Upper lobe of left lung (tissue), 6 donors: ENCODE measurements around the gene MED22. TPM values are rescaled to one million over a fixed set of nuclear protein-coding genes. Genes with fewer than 3 reads are reported as not detected.
"Not testable (repeated sequence)": the region's sequence is repeated elsewhere in the genome, so short reads cannot be mapped to it uniquely, and the experiment has no call there.

Experiments
- ATAC-seq, 2 donors: fragments of 200-7000 bp; cut with Tn5 transposase; one replicate each; pipeline ENCODE4 v1.9.1; 2022; ENCODE audit warnings: mild to moderate bottlenecking in 2 of 2, moderate library complexity in 2 of 2; ENCODE audit not compliant: low FRiP score in 2 of 2
- DNase-seq, 2 donors: peaks; one replicate each; pipeline ENCODE4 v3.0.0-alpha.2; 2019 to 2020
- H3K27ac ChIP-seq, 4 donors: fragments of 200-600 bp; sonication (generic); one replicate each; pipeline ENCODE4 v1.5.1; 2016 to 2019
- H3K27me3 ChIP-seq, 4 donors: fragments of 200-600 bp; sonication (generic); one replicate each; pipeline ENCODE4 v1.5.1; 2017 to 2019
- H3K36me3 ChIP-seq, 4 donors: fragments of 200-600 bp; sonication (generic); one replicate each; pipeline ENCODE4 v1.5.1; 2016 to 2019
- H3K4me1 ChIP-seq, 4 donors: fragments of 200-600 bp; sonication (generic); one replicate each; pipeline ENCODE4 v1.5.1; 2018 to 2019
- H3K4me3 ChIP-seq, 4 donors: fragments of 200-600 bp; sonication (generic); one replicate each; pipeline ENCODE4 v1.5.1; 2017 to 2019; ENCODE audit warnings: mild to moderate bottlenecking in 2 of 4, moderate library complexity in 1 of 4
- H3K9me3 ChIP-seq, 4 donors: fragments of 200-600 bp; sonication (generic); one replicate each; pipeline ENCODE4 v1.5.1; 2018 to 2019
- EP300 ChIP-seq, 4 donors: sonication (generic); formaldehyde crosslinking; IDR thresholded peaks; one replicate each; pipeline ENCODE4 v1.5.1; 2017; ENCODE audit warnings: antibody characterized with exemption in 4 of 4, control low read depth in 2 of 4
- POLR2A ChIP-seq, 4 donors: fragments of 450-650 bp; IDR thresholded peaks; one replicate each; pipeline ENCODE4 v1.5.1; 2016 to 2017; ENCODE audit warnings: antibody characterized with exemption in 4 of 4, mild to moderate bottlenecking in 2 of 4
- POLR2AphosphoS5 ChIP-seq, 2 donors: sonication (generic); formaldehyde crosslinking; IDR thresholded peaks; one replicate each; pipeline ENCODE4 v1.5.1; 2017; ENCODE audit warnings: antibody characterized with exemption in 2 of 2
- WGBS, 2 donors: methylation state at CpG; one replicate each; pipeline ENCODE4 v1.1.5; 2017 to 2018; 5-methylcytosine and 5-hydroxymethylcytosine counted together
- total RNA-seq, 6 donors: library from RNA; depleted of rRNA in 4 of 6; stranded (reverse); fragments of >200 nt in 4 of 6; gene quantifications; one replicate each; pipeline versions ENCODE4 v1.1.0 to v1.2.1, GENCODE V29; 2016 to 2021
- TF ChIP-seq, protein P1 (sequence below), 6 experiments: fragments of 450-650 bp in 4 of 6; fragments of 200-600 bp in 2 of 6; sonication (generic) in 2 of 6; IDR thresholded peaks; one replicate each; pipeline ENCODE4 v1.5.1; 2016 to 2019; ENCODE audit warnings: antibody characterized with exemption in 6 of 6
- donor health status: DM: no; HTN: no; CAD: no; lungs with moderate emphysema.
- donor health status: DM: no; HTN: yes; CAD: no; lungs with severe emphysema.

MED22 gene
- total RNA-seq, 6 donors from 2014 or later = 28.1 to 41.0 (median 30.5) TPM

DNA sequence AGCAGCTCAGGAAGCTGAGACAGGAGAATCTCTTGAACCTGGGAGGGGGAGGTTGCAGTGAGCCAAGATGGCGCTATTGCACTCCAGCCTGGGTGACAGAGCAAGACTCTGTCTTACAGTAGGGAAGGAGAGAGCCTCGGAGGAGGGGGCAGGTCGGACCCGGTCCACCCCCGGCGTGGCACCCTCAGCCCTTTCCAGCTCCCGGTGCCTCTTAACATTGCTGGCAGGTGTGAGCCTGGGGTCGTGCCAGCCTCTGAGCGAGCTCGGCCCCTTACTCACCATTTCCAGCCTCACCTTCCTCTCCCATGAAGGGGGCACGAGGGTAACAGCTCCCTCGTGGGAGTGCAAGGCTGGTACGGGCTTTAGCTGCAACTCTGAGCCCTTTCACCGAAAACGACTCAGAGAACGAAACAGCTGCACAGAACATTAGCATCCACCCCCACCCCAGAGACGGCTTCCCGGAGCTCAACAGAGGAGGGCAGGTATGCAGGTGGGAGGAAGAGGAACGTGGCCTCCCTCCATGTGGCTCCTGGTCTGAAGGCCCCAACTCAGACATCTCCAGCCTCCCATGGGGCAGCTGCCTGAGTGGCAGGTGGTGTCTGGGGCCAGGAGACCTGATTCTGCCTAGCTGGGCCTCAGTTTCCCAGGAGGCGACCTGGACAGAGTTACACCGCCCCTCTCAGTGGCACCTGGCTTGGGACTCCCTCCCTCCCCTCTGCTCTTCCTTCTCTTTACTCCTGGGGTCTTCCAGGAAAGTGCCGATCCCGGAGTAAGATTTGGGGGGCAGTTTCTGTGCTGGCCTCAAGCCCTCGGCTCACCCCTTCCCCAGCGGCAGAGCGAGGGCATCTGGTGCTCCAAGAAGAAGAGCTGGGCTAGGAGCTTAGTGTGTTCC is 44.4 kb downstream of the MED22 start:
- 84 to 91% methylated on average over 6 to 23 of the region's 26 CpGs for WGBS, 2 donors
- no peak for DNase-seq
- TF ChIP-seq EP300 (IDR thresholded peaks at IDR 0.05) (no peak), POLR2AphosphoS5 (IDR thresholded peaks at IDR 0.05) (no peak), POLR2A (IDR thresholded peaks at IDR 0.05) (no peak)
- TF ChIP-seq, protein P1, sequence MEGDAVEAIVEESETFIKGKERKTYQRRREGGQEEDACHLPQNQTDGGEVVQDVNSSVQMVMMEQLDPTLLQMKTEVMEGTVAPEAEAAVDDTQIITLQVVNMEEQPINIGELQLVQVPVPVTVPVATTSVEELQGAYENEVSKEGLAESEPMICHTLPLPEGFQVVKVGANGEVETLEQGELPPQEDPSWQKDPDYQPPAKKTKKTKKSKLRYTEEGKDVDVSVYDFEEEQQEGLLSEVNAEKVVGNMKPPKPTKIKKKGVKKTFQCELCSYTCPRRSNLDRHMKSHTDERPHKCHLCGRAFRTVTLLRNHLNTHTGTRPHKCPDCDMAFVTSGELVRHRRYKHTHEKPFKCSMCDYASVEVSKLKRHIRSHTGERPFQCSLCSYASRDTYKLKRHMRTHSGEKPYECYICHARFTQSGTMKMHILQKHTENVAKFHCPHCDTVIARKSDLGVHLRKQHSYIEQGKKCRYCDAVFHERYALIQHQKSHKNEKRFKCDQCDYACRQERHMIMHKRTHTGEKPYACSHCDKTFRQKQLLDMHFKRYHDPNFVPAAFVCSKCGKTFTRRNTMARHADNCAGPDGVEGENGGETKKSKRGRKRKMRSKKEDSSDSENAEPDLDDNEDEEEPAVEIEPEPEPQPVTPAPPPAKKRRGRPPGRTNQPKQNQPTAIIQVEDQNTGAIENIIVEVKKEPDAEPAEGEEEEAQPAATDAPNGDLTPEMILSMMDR (IDR thresholded peaks at IDR 0.05) = no peak

DNA sequence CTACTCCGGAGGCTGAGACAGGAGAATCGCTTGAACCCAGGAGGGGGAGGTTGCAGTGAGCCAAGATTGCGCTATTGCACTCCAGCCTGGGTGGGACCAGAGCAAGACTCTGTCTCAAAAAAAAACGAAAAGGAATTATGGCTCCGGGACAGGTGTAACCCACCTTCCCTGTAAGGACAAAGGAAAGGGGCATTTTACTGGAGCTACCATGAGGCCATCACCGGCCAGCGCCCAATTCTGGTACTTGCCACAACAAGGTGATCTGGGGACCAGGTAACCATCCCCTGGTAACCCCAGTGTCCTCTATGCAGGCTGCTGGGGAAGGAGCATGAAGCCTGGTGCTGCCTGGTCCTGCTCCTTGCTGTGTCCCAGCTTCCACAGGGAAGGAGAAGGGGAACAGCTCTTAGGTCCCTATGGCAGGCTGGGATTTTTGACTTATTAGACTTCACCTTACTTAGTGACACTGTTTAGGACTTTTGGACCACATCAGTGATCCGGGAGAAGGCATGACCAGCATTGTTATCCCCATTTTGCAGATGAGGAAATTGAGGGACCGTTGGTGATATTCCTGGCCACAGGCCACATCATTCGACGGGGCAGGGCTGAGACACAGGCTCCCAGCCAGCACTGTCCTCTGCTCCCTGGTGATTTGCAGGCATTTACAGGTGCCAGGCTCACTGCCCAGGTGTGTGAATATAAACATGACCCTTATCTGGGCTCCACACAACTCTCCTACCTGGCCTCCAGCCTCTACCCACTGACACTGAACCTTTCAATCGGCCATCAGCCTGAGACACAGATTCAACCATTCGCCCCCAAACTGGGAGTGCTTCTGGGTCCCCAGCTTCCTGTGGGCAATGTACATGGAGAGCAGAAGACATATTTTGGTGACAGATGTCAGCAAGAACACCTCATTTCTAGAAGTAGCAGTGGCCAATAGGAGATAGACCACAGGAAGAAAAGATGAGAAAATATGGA is 46.4 kb downstream of the MED22 start:
- Histone ChIP-seq H3K27me3 (no peaks in the 10 kb centered on the region), H3K4me1 (peaks cover 0 to 3% (median 0%) of the 10 kb centered on the region in 4 donors), H3K9me3 (no peaks in the 10 kb centered on the region), H3K27ac (no peak overlapping the region), H3K36me3 (no peaks in the 10 kb centered on the region), H3K4me3 (no peak overlapping the region)
- DNase-seq = peak in 1 of 2 donors; percentile 3
- no peak for ATAC-seq
- TF ChIP-seq, protein P1 (IDR thresholded peaks at IDR 0.05) = no peak
- TF ChIP-seq POLR2A (IDR thresholded peaks at IDR 0.05) (no peak), POLR2AphosphoS5 (IDR thresholded peaks at IDR 0.05) (no peak)
- 89 to 90% methylated on average over 13 of the region's 13 CpGs for WGBS, 2 donors

More for the DNA sequence above, 44.4 kb downstream of the MED22 start:
- no peaks in the 10 kb centered on the region for H3K9me3 ChIP-seq
- H3K36me3 ChIP-seq = no peaks in the 10 kb centered on the region
- H3K27ac ChIP-seq = no peak overlapping the region
- H3K4me1 ChIP-seq = peaks cover 0 to 3% (median 0%) of the 10 kb centered on the region in 4 donors
- H3K4me3 ChIP-seq = no peak overlapping the region
- H3K27me3 ChIP-seq = no peaks in the 10 kb centered on the region
- ATAC-seq = no peak

DNA sequence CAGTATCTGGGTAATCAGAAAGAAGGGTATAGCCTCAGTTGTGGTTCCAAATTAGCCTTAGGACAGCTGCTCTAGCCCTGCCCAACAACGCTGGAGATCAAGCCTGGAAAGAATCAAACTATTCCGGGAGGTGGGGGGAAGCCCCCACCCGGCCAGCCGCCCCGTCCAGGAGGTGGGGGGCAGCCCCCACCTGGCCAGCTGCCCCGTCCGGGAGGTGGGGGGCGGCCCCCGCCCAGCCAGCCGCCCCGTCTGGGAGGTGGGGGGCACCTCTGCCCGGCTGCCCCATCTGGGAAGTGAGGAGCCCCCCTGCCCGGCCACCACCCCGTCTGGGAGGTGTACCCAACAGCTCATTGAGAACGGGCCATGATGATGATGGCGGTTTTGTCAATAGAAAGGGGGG is 47.9 kb downstream of the MED22 start:
- H3K4me1 ChIP-seq, H3K9me3 ChIP-seq, H3K27ac ChIP-seq, H3K36me3 ChIP-seq, H3K27me3 ChIP-seq, ATAC-seq: not testable (repeated sequence)
- DNase-seq = peak in 1 of 2 donors; percentile 72
- H3K4me3 ChIP-seq = peak overlapping the region in 1 of 4 donors; percentile 17
- WGBS, 2 donors = 49 to 82% methylated on average over 7 to 12 of the region's 16 CpGs

DNA sequence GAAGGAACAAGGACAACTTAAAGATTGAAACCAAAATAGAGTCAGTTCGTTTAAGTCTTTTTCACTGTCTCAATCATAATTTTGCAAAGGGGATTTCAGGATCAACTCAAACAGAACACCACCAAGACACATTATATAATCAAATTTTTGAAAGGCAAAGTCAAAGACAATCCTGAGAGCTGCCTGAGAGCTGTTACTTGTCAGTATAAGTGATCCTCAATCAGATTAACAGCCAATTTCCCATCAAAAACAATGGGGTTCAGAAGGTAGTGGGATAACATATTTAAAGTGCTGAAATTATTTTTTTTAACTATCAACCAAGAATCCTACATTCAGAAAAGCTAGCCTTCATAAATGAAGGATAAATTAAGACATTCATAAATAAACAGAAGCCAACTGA is 53.7 kb downstream of the MED22 start:
- peaks cover 0 to 8% (median 6%) of the 10 kb centered on the region in 4 donors for H3K9me3 ChIP-seq
- ATAC-seq = no peak
- no peak overlapping the region for H3K4me3 ChIP-seq
- H3K27ac ChIP-seq = no peak overlapping the region
- no peaks in the 10 kb centered on the region for H3K4me1 ChIP-seq
- 58 to 85% methylated on average over 1 of the region's 1 CpG for WGBS, 2 donors
- no peak for DNase-seq
- TF ChIP-seq EP300 (IDR thresholded peaks at IDR 0.05) (no peak), POLR2A (IDR thresholded peaks at IDR 0.05) (no peak), POLR2AphosphoS5 (IDR thresholded peaks at IDR 0.05) (no peak)
- TF ChIP-seq, protein P1 (IDR thresholded peaks at IDR 0.05) = no peak
- H3K36me3 ChIP-seq = no peaks in the 10 kb centered on the region
- no peaks in the 10 kb centered on the region for H3K27me3 ChIP-seq

DNA sequence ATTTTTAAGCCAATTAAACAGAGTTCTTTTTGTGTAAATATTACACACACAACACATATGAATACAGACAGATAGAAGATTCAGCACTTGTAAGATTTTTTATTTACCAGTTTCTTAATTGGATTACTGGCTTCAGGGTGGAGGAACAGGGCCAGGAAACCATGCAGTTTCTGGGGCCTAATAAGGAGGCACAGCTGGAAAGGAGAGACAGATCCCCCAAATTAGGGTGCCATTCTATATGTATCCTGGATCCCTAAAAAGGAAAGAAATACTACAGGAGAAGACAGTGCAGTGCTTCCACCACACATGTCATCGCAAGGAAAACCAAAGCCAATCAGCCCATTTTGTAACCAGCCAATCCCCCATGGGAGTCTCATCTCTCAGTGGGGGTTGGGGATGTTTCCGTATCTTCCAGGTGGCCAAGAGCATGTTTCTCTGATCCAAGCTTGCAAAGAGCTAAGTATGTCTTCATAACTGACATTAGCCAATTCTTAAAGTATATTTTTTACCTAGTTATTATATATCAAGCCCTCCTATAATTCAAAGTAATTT is 57.1 kb downstream of the MED22 start:
- 89 to 92% methylated on average over 2 of the region's 2 CpGs for WGBS, 2 donors
- Histone ChIP-seq H3K27me3 (no peaks in the 10 kb centered on the region), H3K27ac (no peak overlapping the region), H3K36me3 (no peaks in the 10 kb centered on the region), H3K4me1 (no peaks in the 10 kb centered on the region), H3K4me3 (no peak overlapping the region), H3K9me3 (peaks cover 0 to 8% (median 6%) of the 10 kb centered on the region in 4 donors)
- TF ChIP-seq POLR2A (IDR thresholded peaks at IDR 0.05) (no peak), POLR2AphosphoS5 (IDR thresholded peaks at IDR 0.05) (no peak), EP300 (IDR thresholded peaks at IDR 0.05) (no peak)
- TF ChIP-seq, protein P1 (IDR thresholded peaks at IDR 0.05) = no peak
- no peak for DNase-seq
- ATAC-seq = no peak
